ENCODE results near the gene YJEFN3.

GRCh38 chr19:19554074-19555023 is 25.6 kb downstream of the YJEFN3 start:
- TF ChIP-seq POLR2A (IDR thresholded peaks at IDR 0.05) (no peak), CTCF (IDR thresholded peaks at IDR 0.05) (peak; percentile 35 to 71), POLR2AphosphoS5 (IDR thresholded peaks at IDR 0.05) (no peak)
